ENCODE data around the gene KRTAP1-4.

DNA sequence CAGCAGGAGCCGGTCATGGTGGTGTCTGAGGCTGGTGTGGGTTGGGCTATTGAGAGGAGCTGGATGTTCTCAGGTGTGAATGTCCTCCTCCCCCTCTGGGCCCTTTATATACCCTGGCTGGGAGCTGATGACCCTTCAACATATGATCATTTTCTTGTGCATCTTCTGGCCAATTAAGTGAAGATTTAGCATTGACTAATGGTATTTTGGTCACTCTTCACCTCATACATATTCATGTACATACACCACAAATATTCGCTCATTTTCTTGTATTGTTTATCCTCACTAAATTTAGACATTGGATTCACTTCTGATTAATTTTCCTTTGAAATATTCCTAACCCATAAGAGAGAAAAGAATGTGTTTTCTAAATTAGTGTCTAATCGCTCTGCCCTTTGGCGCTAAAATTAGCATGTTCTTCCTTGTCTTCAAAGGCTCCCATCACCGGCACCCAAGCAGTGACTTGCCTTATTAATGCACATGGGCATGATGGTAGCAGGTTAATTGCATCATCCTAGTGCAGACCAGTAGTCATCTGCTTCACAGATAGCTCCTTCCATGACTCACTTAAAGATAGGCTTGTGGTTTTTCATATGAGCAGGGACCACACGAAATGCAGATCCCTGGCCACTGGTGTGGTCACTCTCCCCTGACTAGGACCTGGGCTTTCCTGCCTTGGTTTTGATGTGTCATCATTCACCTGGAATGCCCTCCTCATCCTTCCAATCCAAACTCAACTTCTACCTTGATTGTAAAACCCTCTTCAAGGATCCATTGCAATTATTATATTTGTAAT is 36.0 kb upstream of the KRTAP1-4 start, which contains the start of gene KRTAP2-4:
- TF ChIP-seq, protein P1, sequence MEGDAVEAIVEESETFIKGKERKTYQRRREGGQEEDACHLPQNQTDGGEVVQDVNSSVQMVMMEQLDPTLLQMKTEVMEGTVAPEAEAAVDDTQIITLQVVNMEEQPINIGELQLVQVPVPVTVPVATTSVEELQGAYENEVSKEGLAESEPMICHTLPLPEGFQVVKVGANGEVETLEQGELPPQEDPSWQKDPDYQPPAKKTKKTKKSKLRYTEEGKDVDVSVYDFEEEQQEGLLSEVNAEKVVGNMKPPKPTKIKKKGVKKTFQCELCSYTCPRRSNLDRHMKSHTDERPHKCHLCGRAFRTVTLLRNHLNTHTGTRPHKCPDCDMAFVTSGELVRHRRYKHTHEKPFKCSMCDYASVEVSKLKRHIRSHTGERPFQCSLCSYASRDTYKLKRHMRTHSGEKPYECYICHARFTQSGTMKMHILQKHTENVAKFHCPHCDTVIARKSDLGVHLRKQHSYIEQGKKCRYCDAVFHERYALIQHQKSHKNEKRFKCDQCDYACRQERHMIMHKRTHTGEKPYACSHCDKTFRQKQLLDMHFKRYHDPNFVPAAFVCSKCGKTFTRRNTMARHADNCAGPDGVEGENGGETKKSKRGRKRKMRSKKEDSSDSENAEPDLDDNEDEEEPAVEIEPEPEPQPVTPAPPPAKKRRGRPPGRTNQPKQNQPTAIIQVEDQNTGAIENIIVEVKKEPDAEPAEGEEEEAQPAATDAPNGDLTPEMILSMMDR (IDR thresholded peaks at IDR 0.05) = no peak
- TF ChIP-seq POLR2A (IDR thresholded peaks at IDR 0.05) (no peak), POLR2AphosphoS5 (IDR thresholded peaks at IDR 0.05) (no peak)

Data from sigmoid colon (tissue), 4 donors.